IMR-90 (cell line): ENCODE results near the gene PLEK2.

Experiments used
- CTCF ChIP-seq: conservative IDR thresholded peaks from 2 replicates; pipeline ENCODE4 v1.5.1; 2012; ENCODE audit warnings: mild to moderate bottlenecking, low read depth, low read length, improper control_type of control experiment
- POLR2A ChIP-seq: IDR thresholded peaks from 2 replicates; pipeline ENCODE4 v1.6.1; 2012; ENCODE audit warnings: mild to moderate bottlenecking, low read depth, low read length
- RCOR1 ChIP-seq: IDR thresholded peaks from 2 replicates; pipeline ENCODE4 v1.6.1; 2012; ENCODE audit warnings: mild to moderate bottlenecking, low read length, improper control_type of control experiment; ENCODE audit not compliant: insufficient replicate concordance
- SMC3 ChIP-seq: fragments of 150-350 bp; IDR thresholded peaks from 2 replicates; pipeline ENCODE4 v1.6.1; 2016; ENCODE audit warnings: low read depth, mild to moderate bottlenecking, antibody characterized with exemption, low read length, moderate library complexity
- USF2 ChIP-seq: fragments of 150-350 bp; IDR thresholded peaks from 2 replicates; pipeline ENCODE4 v1.6.1; 2017; ENCODE audit warnings: mild to moderate bottlenecking, antibody characterized with exemption, low read length, low read depth

- TF ChIP-seq CTCF, result no peak
- no peak for TF ChIP-seq USF2
- TF ChIP-seq SMC3, result no peak
- no peak for TF ChIP-seq RCOR1
- no peak for TF ChIP-seq POLR2A
Observed at GRCh38 chr14:67365476-67365875, 46.5 kb downstream of the PLEK2 start.
